ENCODE measurements around the gene TMEM115. TPM values are rescaled to one million over a fixed set of nuclear protein-coding genes. Genes with fewer than 3 reads are reported as not detected.

The TMEM115 gene
- total RNA-seq, 4 donors from 2014 or later, result 60.7 to 85.3 (median 70.2) TPM

DNA sequence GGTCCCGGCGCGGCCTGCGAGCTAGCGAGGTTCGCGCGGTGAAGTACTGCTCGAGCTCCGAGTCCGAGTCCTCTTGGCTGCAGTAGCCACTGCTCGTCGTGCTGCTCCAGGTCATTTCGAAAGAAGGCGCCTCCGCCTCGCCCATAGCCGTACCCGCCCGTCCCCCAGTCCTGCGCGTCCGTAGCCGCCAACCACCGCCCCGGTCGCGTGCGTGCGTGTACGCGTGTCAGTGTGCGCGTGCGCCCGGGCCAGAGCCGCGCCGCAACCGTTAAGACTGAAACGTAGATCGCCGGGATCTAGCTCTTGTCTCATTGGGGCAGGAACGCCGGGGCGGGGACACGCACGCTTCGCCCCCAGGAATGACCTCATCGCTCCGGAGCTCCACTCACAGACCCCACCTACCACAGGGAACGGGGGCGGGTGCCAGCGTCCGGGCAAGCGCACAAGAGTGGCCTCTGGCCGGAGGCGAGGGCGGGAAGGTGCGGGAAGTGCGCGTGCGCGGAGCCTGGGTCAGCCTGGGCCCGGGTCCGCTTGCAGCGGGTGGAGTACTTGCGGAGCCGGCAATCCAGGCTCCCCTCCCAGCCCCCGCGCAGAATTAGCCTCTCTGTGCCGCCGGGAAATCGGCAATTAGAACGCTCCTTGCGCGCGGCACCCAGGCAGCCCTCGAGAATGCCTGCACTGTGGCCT is 22.0 kb downstream of the TMEM115 start:
- Histone ChIP-seq H3K4me3 (peak overlapping the region; percentile 73), H3K4me1 (peaks cover 90% of the 10 kb centered on the region), H3K9me3 (no peaks in the 10 kb centered on the region), H3K36me3 (peaks cover 2% of the 10 kb centered on the region), H3K27me3 (no peaks in the 10 kb centered on the region), H3K27ac (peak overlapping the region; percentile 94)
- no CpG with 5 or more reads among the region's 79 CpGs for WGBS
- no peak for TF ChIP-seq CTCF (IDR thresholded peaks at IDR 0.05)
- peak; percentile 45 to 90 (median 49) for TF ChIP-seq POLR2AphosphoS5 (IDR thresholded peaks at IDR 0.05)
- TF ChIP-seq POLR2A (IDR thresholded peaks at IDR 0.05), result peak in 1 of 2 donors; percentile 49
- TF ChIP-seq EP300 (IDR thresholded peaks at IDR 0.05), result no peak
- peak; percentile 100 for DNase-seq (ENCODE audit: low spot score in 2 of 2)

- Histone ChIP-seq H3K27me3 (no peaks in the 10 kb centered on the region), H3K9me3 (no peaks in the 10 kb centered on the region), H3K4me3 (peak overlapping the region; percentile 73), H3K4me1 (peaks cover 87% of the 10 kb centered on the region), H3K27ac (peak overlapping the region; percentile 94), H3K36me3 (peaks cover 9% of the 10 kb centered on the region)
- DNase-seq (ENCODE audit: low spot score in 2 of 2), result no peak
- WGBS, result 0% methylated on average over 11 of the region's 31 CpGs
- TF ChIP-seq EP300 (IDR thresholded peaks at IDR 0.05) (no peak), CTCF (IDR thresholded peaks at IDR 0.05) (no peak), POLR2AphosphoS5 (IDR thresholded peaks at IDR 0.05) (no peak), POLR2A (IDR thresholded peaks at IDR 0.05) (no peak)
These were observed 22.7 kb downstream of the TMEM115 start for GRCh38 chr3:50336452-50337174.

DNA sequence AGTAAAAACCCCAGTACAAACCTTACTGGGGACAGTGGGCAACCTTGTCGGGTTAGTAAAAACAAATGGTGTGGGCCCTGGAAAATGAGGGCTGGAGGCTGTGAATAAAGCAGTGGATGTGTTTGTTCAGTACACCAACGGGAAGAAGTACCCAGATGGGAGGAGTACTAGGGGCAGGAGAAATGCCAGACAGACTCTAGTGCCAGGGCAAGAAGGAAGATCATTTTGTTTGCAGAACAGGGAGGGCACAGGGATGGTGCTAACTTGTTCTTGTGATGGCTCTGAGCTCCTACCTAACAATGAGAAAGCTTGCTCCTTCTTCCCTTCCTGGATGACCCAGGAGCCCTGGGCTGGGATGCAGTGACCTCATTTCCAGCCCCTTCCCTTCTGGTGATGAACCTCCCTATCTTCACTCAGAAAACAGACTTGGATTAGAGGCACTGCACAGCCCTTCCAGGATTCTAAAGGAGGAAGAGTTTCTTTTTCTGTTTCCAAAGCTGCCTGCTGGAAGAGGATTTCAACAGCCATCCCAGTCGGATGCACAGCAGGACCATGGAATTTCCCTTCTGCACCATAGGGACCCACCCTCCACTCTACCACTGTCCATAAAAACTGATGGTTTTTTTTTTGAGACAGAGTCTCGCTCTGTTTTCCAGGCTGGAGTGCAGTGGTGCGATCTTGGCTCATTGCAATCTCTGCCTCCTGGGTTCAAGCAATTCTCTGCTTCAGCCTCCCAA is 24.8 kb downstream of the TMEM115 start:
- Histone ChIP-seq H3K4me3 (peak overlapping the region; percentile 5), H3K4me1 (peaks cover 66% of the 10 kb centered on the region), H3K36me3 (peaks cover 30% of the 10 kb centered on the region), H3K27me3 (no peaks in the 10 kb centered on the region), H3K9me3 (no peaks in the 10 kb centered on the region), H3K27ac (peak overlapping the region; percentile 94)
- no peak for DNase-seq (ENCODE audit: low spot score in 2 of 2)
- TF ChIP-seq POLR2AphosphoS5 (IDR thresholded peaks at IDR 0.05), result no peak
- no peak for TF ChIP-seq CTCF (IDR thresholded peaks at IDR 0.05)
- TF ChIP-seq POLR2A (IDR thresholded peaks at IDR 0.05), result no peak
- no peak for TF ChIP-seq EP300 (IDR thresholded peaks at IDR 0.05)
- WGBS, result 50% methylated on average over 5 of the region's 5 CpGs

- no peaks in the 10 kb centered on the region for H3K27me3 ChIP-seq
- peak overlapping the region; percentile 5 for H3K4me3 ChIP-seq
- DNase-seq (ENCODE audit: low spot score in 2 of 2), result no peak
- peaks cover 34% of the 10 kb centered on the region for H3K36me3 ChIP-seq
- no peak for TF ChIP-seq CTCF (IDR thresholded peaks at IDR 0.05)
- no peak for TF ChIP-seq POLR2AphosphoS5 (IDR thresholded peaks at IDR 0.05)
- TF ChIP-seq POLR2A (IDR thresholded peaks at IDR 0.05), result no peak
- TF ChIP-seq EP300 (IDR thresholded peaks at IDR 0.05), result no peak
- WGBS, result 41% methylated on average over 12 of the region's 12 CpGs
- peak overlapping the region; percentile 94 for H3K27ac ChIP-seq
- peaks cover 61% of the 10 kb centered on the region for H3K4me1 ChIP-seq
- H3K9me3 ChIP-seq, result no peaks in the 10 kb centered on the region
These were observed 25.5 kb downstream of the TMEM115 start for GRCh38 chr3:50333744-50334328.
